IMR-90 (cell line): ENCODE data around the gene EPSTI1.

ENCODE experiments used
- CHD1 ChIP-seq: IDR thresholded peaks from 2 replicates; pipeline ENCODE4 v1.6.1; 2012; ENCODE audit warnings: low read depth, low read length, improper control_type of control experiment
- CTCF ChIP-seq: conservative IDR thresholded peaks from 2 replicates; pipeline ENCODE4 v1.5.1; 2012; ENCODE audit warnings: mild to moderate bottlenecking, low read depth, low read length, improper control_type of control experiment
- FOS ChIP-seq: fragments of 150-350 bp; IDR thresholded peaks from 2 replicates; pipeline ENCODE4 v1.6.1; 2016; ENCODE audit warnings: low read depth, low read length
- POLR2A ChIP-seq: IDR thresholded peaks from 2 replicates; pipeline ENCODE4 v1.6.1; 2012; ENCODE audit warnings: mild to moderate bottlenecking, low read depth, low read length
- RAD21 ChIP-seq: IDR thresholded peaks from 2 replicates; pipeline ENCODE4 v1.6.1; 2012; ENCODE audit warnings: low read length, improper control_type of control experiment
- USF2 ChIP-seq: fragments of 150-350 bp; IDR thresholded peaks from 2 replicates; pipeline ENCODE4 v1.6.1; 2017; ENCODE audit warnings: mild to moderate bottlenecking, antibody characterized with exemption, low read length, low read depth

- TF ChIP-seq POLR2A = no peak
- no peak for TF ChIP-seq CTCF
- TF ChIP-seq RAD21 = no peak
- no peak for TF ChIP-seq FOS
- no peak for TF ChIP-seq CHD1
- no peak for TF ChIP-seq USF2
Measured at GRCh38 chr13:42967660-42968059, 24.4 kb downstream of the EPSTI1 start.
